ENCODE data around the gene SCART1.
"Not testable (repeated sequence)": the region's sequence is repeated elsewhere in the genome, so short reads cannot be mapped to it uniquely, and the experiment has no call there.

Gene SCART1

DNA sequence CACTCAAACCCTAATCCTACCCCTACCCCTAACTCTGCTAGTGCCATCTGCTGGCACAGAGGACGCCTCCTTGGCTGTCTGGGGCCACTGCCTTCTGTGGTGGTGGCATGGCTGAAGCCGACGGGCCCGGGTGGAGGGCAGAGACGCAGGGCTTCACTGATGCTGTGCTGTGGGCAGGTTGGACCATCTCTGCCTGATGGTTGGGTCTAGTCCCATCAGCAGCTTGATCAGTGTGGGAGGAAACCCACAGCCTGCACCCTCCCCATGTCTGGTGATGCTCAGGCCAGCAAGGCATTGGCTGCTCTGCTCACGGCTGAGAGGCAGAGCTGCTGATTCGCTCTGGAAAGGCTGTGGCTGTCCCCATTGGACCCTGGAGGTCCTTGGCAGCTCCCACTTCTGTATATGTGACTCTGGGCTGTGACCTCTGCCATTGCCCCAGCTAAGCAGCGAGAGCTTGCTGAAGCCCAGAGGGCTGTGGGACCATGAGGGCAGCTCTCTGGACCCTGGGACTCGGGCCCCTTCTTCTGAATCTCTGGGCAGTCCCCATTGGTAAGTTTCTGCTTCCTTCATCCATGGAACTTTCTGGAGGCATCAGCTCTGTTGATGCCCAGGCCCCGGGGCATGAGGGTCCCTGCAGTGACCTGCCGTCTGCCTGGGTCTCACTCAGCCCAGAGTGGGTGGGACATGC, at the start of gene SCART1:
Gene SCART1, plus strand, starts transcription at position 430 of the 688 bp plus-strand sequence. Its CDS starts 53 bp downstream, at position 483.
- in situ Hi-C loops (cut with HindIII; ENCODE audit: low sequenced_read_pairs) = no loop called here

GRCh38 chr10:133405272-133405671, 48.5 kb upstream of the SCART1 start:
- in situ Hi-C loops (cut with HindIII; ENCODE audit: low sequenced_read_pairs) = no loop called here

DNA sequence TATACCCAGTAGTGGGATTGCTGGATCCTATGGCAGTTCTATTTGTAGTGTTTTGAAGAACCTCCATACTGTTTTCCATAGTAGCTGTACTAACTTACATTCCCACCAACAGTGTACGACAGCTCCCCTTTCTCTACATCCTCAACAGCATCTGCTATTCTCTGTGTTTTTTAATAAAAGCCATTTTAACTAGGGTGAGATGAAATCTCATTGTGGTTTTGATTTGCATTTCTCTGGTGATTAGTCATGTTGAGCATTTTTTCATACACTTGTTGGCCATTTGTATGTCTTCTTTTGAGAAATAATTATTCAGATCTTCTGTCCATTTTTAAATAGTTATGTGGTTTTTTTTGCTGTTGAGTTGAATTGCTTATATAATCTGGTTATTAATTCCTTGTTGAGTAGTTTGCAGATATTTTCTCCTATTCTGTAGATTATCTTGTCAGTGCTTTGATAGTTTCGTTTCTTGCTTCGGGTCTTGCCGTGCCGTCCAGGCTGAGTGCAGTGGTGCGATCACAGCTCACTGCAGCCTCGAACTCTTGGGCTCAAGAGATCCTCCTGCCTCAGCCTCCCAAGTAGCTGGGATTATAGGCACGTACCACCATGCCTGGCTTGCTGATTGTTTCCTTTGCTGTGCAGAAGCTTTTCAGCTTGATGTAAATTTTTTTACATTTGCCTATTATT, 47.8 kb upstream of the SCART1 start:
- in situ Hi-C loops (cut with HindIII; ENCODE audit: low sequenced_read_pairs) = no loop called here

- in situ Hi-C loops (cut with HindIII; ENCODE audit: low sequenced_read_pairs) = no loop called here
Measured at GRCh38 chr10:133411523-133412380, 42.0 kb upstream of the SCART1 start.

DNA sequence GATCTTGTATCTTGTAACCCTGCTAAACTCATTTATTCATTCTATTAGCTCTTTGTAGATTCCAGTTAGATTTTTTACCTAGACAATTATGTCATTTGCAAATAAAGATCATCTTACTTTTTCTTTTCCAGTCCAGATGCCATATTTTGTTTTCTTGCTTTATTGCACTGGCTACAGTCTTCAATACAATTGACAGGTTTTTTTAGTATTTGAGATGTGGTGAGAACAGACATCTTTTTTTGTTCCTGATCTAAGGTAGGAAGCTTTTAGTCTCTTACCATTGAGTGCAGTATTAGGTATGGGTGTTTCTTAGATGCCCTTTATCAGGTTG, 41.4 kb upstream of the SCART1 start:
- in situ Hi-C loops (cut with HindIII; ENCODE audit: low sequenced_read_pairs) = no loop called here

DNA sequence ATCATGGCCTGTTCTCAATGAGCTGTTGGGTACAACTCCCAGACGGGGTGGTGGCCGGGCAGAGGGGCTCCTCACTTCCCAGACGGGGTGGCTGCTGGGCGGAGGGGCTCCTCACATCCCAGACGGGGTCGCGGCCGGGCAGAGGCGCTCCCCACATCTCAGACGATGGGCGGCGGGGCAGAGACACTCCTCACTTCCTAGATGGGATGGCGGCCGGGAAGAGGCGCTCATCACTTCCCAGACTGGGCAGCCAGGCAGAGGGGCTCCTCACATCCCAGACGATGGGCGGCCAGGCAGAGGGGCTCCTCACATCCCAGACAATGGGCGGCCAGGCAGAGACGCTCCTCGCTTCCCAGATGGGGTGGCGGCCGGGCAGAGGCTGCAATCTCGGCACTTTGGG, 39.3 kb upstream of the SCART1 start:
- in situ Hi-C loops (cut with HindIII; ENCODE audit: low sequenced_read_pairs) = not testable (repeated sequence)

DNA sequence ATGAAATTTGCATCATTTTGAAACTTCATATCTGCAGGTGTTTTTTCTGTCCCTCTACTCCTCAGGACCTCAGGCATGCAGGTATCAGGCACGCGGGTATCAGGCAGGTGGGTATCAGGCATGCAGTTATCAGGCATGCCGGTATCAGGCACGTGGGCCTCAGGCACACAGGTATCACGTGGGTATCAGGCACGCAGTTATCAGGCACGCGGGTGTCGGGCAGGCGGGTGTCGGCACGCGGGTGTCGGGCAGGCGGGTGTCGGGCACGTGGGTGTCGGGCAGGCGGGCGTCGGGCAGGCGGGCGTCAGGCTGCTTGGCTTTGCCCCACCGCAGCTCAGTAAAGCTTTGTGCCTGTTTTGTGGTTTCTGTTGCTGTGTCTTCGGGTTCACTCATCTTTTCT, 38.0 kb upstream of the SCART1 start:
- in situ Hi-C loops (cut with HindIII; ENCODE audit: low sequenced_read_pairs) = no loop called here

GRCh38 chr10:133418289-133418993, 35.3 kb upstream of the SCART1 start:
- in situ Hi-C loops (cut with HindIII; ENCODE audit: low sequenced_read_pairs) = no loop called here

GRCh38 chr10:133419211-133419950, 34.4 kb upstream of the SCART1 start:
- in situ Hi-C loops (cut with HindIII; ENCODE audit: low sequenced_read_pairs) = no loop called here

DNA sequence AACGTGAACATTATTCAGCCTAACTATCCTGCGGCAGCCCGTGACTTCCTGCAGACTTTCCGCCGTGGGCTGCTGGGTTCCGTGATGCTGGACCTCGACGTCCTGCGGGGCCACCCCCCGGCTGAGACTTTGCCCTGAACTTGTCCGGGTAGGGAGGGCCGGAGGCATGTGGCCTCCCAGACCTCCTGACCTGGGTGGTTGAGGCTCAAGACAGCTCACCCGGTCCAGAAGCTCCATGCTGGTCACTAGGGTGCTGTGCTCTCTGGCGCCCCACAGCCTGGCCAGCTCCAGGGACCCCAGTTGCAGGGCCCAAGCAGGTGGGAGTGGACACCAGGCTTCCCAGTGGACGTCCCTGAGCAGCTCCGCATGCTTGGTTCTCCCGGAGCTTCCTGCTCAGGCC, 33.7 kb upstream of the SCART1 start:
- in situ Hi-C loops (cut with HindIII; ENCODE audit: low sequenced_read_pairs) = no loop called here

GRCh38 chr10:133420579-133420978, 33.2 kb upstream of the SCART1 start:
- in situ Hi-C loops (cut with HindIII; ENCODE audit: low sequenced_read_pairs) = no loop called here

DNA sequence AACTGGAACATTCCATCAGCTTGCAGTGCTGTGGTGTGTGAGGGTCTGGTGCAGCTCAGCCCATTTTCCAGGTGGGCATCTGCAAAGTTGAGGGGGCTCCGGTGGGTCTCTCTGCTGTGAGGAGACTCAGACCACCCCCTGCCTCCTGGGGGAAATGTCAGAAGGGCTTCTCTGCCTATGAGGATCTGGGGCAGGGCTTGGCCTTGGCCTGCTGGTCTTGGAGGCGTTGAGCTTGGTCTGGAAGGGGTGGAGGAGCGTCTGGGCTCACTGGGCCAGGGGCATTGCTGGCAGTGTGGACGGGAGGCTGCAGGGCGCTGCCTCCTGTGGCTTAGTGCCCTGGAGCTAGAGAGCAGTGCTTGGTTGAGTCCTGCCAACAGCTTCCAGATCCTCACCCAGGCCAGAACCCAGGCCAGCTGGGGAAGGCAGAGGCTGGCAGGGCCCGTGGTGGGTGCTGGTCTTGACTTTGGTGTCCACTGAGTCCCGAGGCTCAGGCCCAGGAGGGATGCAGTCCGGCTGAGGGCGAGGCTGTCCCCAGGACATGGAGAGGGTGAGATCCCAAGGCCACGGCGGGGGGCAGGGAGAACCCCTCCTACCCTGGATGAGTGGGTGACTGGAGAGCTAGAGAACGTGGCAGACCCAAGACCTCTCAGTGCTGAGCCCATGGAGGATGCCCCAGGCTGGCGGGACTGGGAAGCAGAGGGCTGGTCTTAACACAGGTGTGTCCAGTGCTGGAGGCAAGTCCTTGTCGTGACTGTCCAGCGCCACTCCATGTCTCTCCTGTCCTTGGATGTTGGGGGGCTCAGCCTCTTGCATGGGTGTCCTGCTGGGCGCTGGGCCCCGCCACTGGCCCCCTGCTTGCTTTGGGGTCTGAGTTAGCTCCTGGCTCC, 32.2 kb upstream of the SCART1 start:
- in situ Hi-C loops (cut with HindIII; ENCODE audit: low sequenced_read_pairs) = no loop called here

- in situ Hi-C loops (cut with HindIII; ENCODE audit: low sequenced_read_pairs) = no loop called here
Measured at GRCh38 chr10:133422223-133422806, 31.4 kb upstream of the SCART1 start.

DNA sequence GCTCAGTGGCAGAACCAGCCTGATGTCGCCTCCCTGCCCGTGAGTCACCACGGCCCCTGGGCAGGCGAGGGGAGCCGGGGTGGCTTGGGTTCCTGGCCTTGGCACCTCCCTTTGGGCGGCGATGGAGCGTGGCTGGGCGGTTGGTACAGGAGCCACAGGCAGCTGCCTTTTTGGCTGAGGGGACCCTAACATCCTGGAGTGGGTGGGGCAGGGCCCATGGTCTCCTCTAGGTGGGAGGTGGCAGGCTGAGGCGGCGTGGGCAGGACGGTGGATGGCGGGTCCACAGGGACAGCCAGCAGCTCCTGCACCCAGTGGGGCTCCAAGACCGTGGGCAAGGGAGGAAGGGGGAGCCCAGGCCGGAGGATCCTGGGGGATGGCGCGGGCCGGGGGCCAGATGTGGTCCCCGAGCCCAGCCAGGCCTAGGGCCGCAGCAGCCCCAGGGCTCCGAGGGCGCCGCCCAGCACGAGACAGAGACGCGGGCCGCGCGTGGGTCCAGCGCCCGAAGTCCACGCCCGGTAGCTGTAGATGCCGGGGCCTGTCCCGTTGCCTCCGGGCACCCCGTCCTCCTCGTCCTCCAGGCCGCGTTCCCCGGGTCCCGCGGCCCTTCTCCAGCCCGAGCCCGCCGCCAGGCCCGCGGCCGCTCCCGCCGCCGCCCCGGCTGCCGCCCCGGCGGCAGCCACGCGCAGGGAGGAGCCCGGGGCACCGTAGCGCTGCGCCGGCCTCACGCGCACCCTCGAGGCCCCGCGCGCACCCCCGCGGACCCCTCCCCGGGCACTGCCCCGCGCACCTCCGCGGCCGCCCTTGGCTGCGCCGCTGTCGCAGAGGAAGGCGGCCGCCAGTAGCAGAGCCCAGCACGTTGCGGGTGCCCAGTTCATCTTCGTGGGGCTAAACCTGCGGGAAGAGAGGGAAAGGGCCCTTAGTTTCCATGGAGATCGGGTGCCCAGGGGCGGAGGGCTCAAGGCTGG, 30.7 kb upstream of the SCART1 start:
- in situ Hi-C loops (cut with HindIII; ENCODE audit: low sequenced_read_pairs) = no loop called here

GRCh38 chr10:133424102-133424501, 29.6 kb upstream of the SCART1 start:
- in situ Hi-C loops (cut with HindIII; ENCODE audit: low sequenced_read_pairs) = not testable (repeated sequence)

GRCh38 chr10:133424601-133425000, 29.1 kb upstream of the SCART1 start, which contains the start of gene SPRN:
SPRN (minus strand) TSS chr10:133424625; CDS start chr10:133423681, 944 bp downstream.
- in situ Hi-C loops (cut with HindIII; ENCODE audit: low sequenced_read_pairs) = not testable (repeated sequence)

DNA sequence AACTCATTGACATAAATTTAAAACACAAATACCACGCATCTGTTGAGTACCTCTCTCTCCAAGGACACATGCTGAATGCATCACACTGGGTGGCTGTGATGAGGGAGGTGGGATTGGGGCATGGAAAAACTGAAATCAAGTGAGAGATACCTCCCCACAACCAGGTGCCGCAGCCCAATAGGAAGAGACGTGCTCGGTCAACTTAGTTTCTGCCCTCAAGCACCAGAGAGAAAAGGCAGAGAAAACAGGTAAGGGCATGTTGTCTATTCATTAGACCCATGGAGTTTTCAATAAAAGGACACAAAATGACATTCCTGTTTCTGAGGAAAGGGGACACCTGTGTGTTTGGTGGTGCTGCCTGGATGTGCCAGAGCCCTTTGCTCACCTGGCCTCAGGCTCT, 24.2 kb upstream of the SCART1 start:
- in situ Hi-C loops (cut with HindIII; ENCODE audit: low sequenced_read_pairs) = not testable (repeated sequence)
